Hematopoietic multipotent progenitor cell treated with erythropoietin and hydrocortisone succinate and interleukin-3 and kit ligand, for 4 days (in vitro differentiated cells): Measurements from ENCODE around the gene GRIK2.
"Not testable (repeated sequence)": the region's sequence is repeated elsewhere in the genome, so short reads cannot be mapped to it uniquely, and the experiment has no call there.

Experiments used
- DNase-seq: peaks from one replicate; pipeline ENCODE4 v3.0.0-alpha.2; 2015

The GRIK2 gene

GRCh38 chr6:101393251-101393828 is at the start of gene GRIK2:
TSS of gene GRIK2 (plus strand) at chr6:101393708.
- DNase-seq = peak; percentile 53

GRCh38 chr6:101344885-101345284 is 48.6 kb upstream of the GRIK2 start:
- DNase-seq = no peak

GRCh38 chr6:101348816-101349215 is 44.7 kb upstream of the GRIK2 start:
- DNase-seq = no peak

- DNase-seq = not testable (repeated sequence)
These were observed 42.9 kb upstream of the GRIK2 start for GRCh38 chr6:101350631-101351030.

- DNase-seq = no peak
These were observed 42.3 kb upstream of the GRIK2 start for GRCh38 chr6:101351173-101351572.

GRCh38 chr6:101352316-101352715 is 41.2 kb upstream of the GRIK2 start:
- DNase-seq = no peak

- DNase-seq = no peak
These were observed 28.3 kb upstream of the GRIK2 start for GRCh38 chr6:101365181-101365580.

- DNase-seq = no peak
These were observed 13.6 kb upstream of the GRIK2 start for GRCh38 chr6:101379926-101380325.

- DNase-seq = no peak
These were observed 12.4 kb upstream of the GRIK2 start for GRCh38 chr6:101380897-101381630.

- DNase-seq = not testable (repeated sequence)
These were observed 9.8 kb upstream of the GRIK2 start for GRCh38 chr6:101383747-101384146.

GRCh38 chr6:101386982-101387381 is 6.5 kb upstream of the GRIK2 start:
- no peak for DNase-seq

GRCh38 chr6:101391772-101392585 is 1.5 kb upstream of the GRIK2 start:
- no peak for DNase-seq

GRCh38 chr6:101392586-101393230 is 800 bp upstream of the GRIK2 start:
- DNase-seq = no peak

GRCh38 chr6:101393829-101394251 is 332 bp downstream of the GRIK2 start:
- DNase-seq = no peak

- DNase-seq = no peak
These were observed 1.4 kb downstream of the GRIK2 start for GRCh38 chr6:101394936-101395335.

GRCh38 chr6:101395345-101395744 is 1.8 kb downstream of the GRIK2 start:
- peak; percentile 10 for DNase-seq

GRCh38 chr6:101396548-101397173 is 3.2 kb downstream of the GRIK2 start:
- DNase-seq = peak; percentile 74

- DNase-seq = no peak
These were observed 3.7 kb downstream of the GRIK2 start for GRCh38 chr6:101397199-101397598.

GRCh38 chr6:101398716-101399615 is 5.5 kb downstream of the GRIK2 start:
- DNase-seq = no peak

- DNase-seq = no peak
These were observed 6.2 kb downstream of the GRIK2 start for GRCh38 chr6:101399616-101400162.
